Esophagus squamous epithelium (tissue), 5 donors: Measurements from ENCODE around the gene NIPSNAP3A. TPM values are rescaled to one million over a fixed set of nuclear protein-coding genes. Genes with fewer than 3 reads are reported as not detected.

Experiments used
- DNase-seq: peaks from one replicate; lab custom pipeline; 2025; lab: John Stamatoyannopoulos, UW
- H3K27ac ChIP-seq, 4 donors: fragments of 200-600 bp; sonication (generic); one replicate each; pipeline ENCODE4 v1.5.1; 2016 to 2019; ENCODE audit warnings: mild to moderate bottlenecking in 1 of 4
- H3K27me3 ChIP-seq, 4 donors: fragments of 200-600 bp; sonication (generic); 1 replicate in 3 of 4; 2 replicates in 1 of 4; pipeline versions ENCODE4 v1.5.1 to v1.6.0; 2017 to 2021; ENCODE audit warnings: antibody characterized with exemption in 1 of 4
- H3K36me3 ChIP-seq, 3 donors: fragments of 200-600 bp; sonication (generic); one replicate each; pipeline ENCODE4 v1.5.1; 2016 to 2019
- H3K4me1 ChIP-seq, 3 donors: fragments of 200-600 bp; sonication (generic); one replicate each; pipeline ENCODE4 v1.5.1; 2017 to 2019
- H3K4me3 ChIP-seq, 4 donors: fragments of 200-600 bp; sonication (generic); 1 replicate in 3 of 4; 2 replicates in 1 of 4; pipeline ENCODE4 v1.5.1; 2016 to 2019; ENCODE audit warnings: mild to moderate bottlenecking in 2 of 4, moderate library complexity in 1 of 4
- H3K9me3 ChIP-seq, 3 donors: fragments of 200-600 bp; sonication (generic); one replicate each; pipeline ENCODE4 v1.5.1; 2016 to 2019
- CTCF ChIP-seq, 6 experiments: fragments of 450-650 bp in 4 of 6; fragments of 200-600 bp in 2 of 6; sonication (generic) in 2 of 6; IDR thresholded peaks; one replicate each; pipeline ENCODE4 v1.5.1; 2016 to 2019; ENCODE audit warnings: antibody characterized with exemption in 6 of 6, mild to moderate bottlenecking in 4 of 6, moderate library complexity in 4 of 6
- POLR2A ChIP-seq, 4 donors: fragments of 450-650 bp; IDR thresholded peaks; one replicate each; pipeline ENCODE4 v1.6.1; 2017; ENCODE audit warnings: antibody characterized with exemption in 4 of 4, mild to moderate bottlenecking in 4 of 4, moderate library complexity in 3 of 4
- WGBS, 2 donors: methylation state at CpG; one replicate each; pipeline ENCODE4 v1.1.5; 2018; 5-methylcytosine and 5-hydroxymethylcytosine counted together
- intact Hi-C: fragments of 100-400 bp; cut with DNase I; formaldehyde crosslinking; loops from one replicate; pipeline ENCODE4 v1.15.0; 2022
- total RNA-seq, 4 donors: library from RNA; depleted of rRNA; stranded (reverse); fragments of >200 nt; gene quantifications; one replicate each; pipeline ENCODE4 v1.1.0, GENCODE V29; 2016
- donor health status: DM: yes; HTN: yes; CAD: no.

NIPSNAP3A gene
- total RNA-seq, 4 donors from 2014 or later = 20.1 to 34.2 (median 30.2) TPM

GRCh38 chr9:104772714-104773510, 25.4 kb downstream of the NIPSNAP3A start:
- 52 to 72% methylated on average over 5 of the region's 5 CpGs for WGBS, 2 donors
- intact Hi-C loops = no loop called here
- no peak overlapping the region for H3K4me3 ChIP-seq
- no peak for TF ChIP-seq CTCF (IDR thresholded peaks at IDR 0.05)
- TF ChIP-seq POLR2A (IDR thresholded peaks at IDR 0.05) = no peak
- no peaks in the 10 kb centered on the region for H3K9me3 ChIP-seq
- H3K27me3 ChIP-seq = no peaks in the 10 kb centered on the region
- H3K27ac ChIP-seq = no peak overlapping the region
- no peaks in the 10 kb centered on the region for H3K36me3 ChIP-seq
- peaks cover 0 to 21% (median 7%) of the 10 kb centered on the region in 3 donors for H3K4me1 ChIP-seq
- no peak for DNase-seq

GRCh38 chr9:104774132-104774531, 26.6 kb downstream of the NIPSNAP3A start:
- no peaks in the 10 kb centered on the region for H3K36me3 ChIP-seq
- no peaks in the 10 kb centered on the region for H3K27me3 ChIP-seq
- TF ChIP-seq CTCF (IDR thresholded peaks at IDR 0.05) = no peak
- no peak for TF ChIP-seq POLR2A (IDR thresholded peaks at IDR 0.05)
- DNase-seq = no peak
- intact Hi-C loops = no loop called here
- no peaks in the 10 kb centered on the region for H3K9me3 ChIP-seq
- WGBS, 2 donors = 69 to 75% methylated on average over 1 of the region's 1 CpG
- no peak overlapping the region for H3K27ac ChIP-seq
- peaks cover 0 to 22% (median 7%) of the 10 kb centered on the region in 3 donors for H3K4me1 ChIP-seq
- H3K4me3 ChIP-seq = no peak overlapping the region

- H3K27ac ChIP-seq = peak overlapping the region in 1 of 4 donors; percentile 39
- intact Hi-C loops = no loop called here
- WGBS, 2 donors = 79 to 87% methylated on average over 11 of the region's 11 CpGs
Observed at GRCh38 chr9:104774831-104775573, 27.5 kb downstream of the NIPSNAP3A start.

GRCh38 chr9:104775574-104775936, 28.1 kb downstream of the NIPSNAP3A start:
- Histone ChIP-seq H3K9me3 (no peaks in the 10 kb centered on the region), H3K36me3 (no peaks in the 10 kb centered on the region), H3K4me3 (no peak overlapping the region), H3K27ac (peak overlapping the region in 1 of 4 donors; percentile 15), H3K4me1 (peaks cover 0 to 22% (median 7%) of the 10 kb centered on the region in 3 donors), H3K27me3 (no peaks in the 10 kb centered on the region)
- TF ChIP-seq POLR2A (IDR thresholded peaks at IDR 0.05) = no peak
- TF ChIP-seq CTCF (IDR thresholded peaks at IDR 0.05) = no peak
- DNase-seq = no peak
- intact Hi-C loops = no loop called here

More at GRCh38 chr9:104774831-104775573, 27.5 kb downstream of the NIPSNAP3A start:
- TF ChIP-seq CTCF (IDR thresholded peaks at IDR 0.05) = no peak
- no peak for TF ChIP-seq POLR2A (IDR thresholded peaks at IDR 0.05)
- H3K4me3 ChIP-seq = no peak overlapping the region
- H3K4me1 ChIP-seq = peaks cover 0 to 22% (median 7%) of the 10 kb centered on the region in 3 donors
- no peaks in the 10 kb centered on the region for H3K9me3 ChIP-seq
- DNase-seq = no peak
- no peaks in the 10 kb centered on the region for H3K36me3 ChIP-seq
- no peaks in the 10 kb centered on the region for H3K27me3 ChIP-seq

- no peak for DNase-seq
- WGBS, 2 donors = 63 to 77% methylated on average over 2 of the region's 2 CpGs
- intact Hi-C loops = no loop called here
- TF ChIP-seq POLR2A (IDR thresholded peaks at IDR 0.05) = no peak
- no peak for TF ChIP-seq CTCF (IDR thresholded peaks at IDR 0.05)
- no peaks in the 10 kb centered on the region for H3K27me3 ChIP-seq
- H3K27ac ChIP-seq = peak overlapping the region in 1 of 4 donors; percentile 15
- H3K36me3 ChIP-seq = peaks cover 0 to under 1% (median 0%) of the 10 kb centered on the region in 3 donors
- H3K9me3 ChIP-seq = no peaks in the 10 kb centered on the region
- no peak overlapping the region for H3K4me3 ChIP-seq
- peaks cover 0 to 22% (median 7%) of the 10 kb centered on the region in 3 donors for H3K4me1 ChIP-seq
Observed at GRCh38 chr9:104775976-104776375, 28.5 kb downstream of the NIPSNAP3A start.
